GM12891 (cell line): ENCODE data around the gene HEXD.
"Not testable (repeated sequence)": the region's sequence is repeated elsewhere in the genome, so short reads cannot be mapped to it uniquely, and the experiment has no call there.

ENCODE experiments used
- DNase-seq: peaks from one replicate; pipeline ENCODE4 v3.0.0; 2011; ENCODE audit warnings: low spot score; ENCODE audit not compliant: insufficient read length
- FAIRE-seq: peaks from 2 replicates; lab custom pipeline; 2011; peaks lifted over from hg19 to GRCh38; lab: Jason Lieb, UNC
- PAX5 ChIP-seq: IDR thresholded peaks from 2 replicates; pipeline ENCODE4 v1.6.1; 2011; ENCODE audit warnings: low read length, moderate library complexity, mild to moderate bottlenecking; ENCODE audit not compliant: insufficient read depth, severe bottlenecking
- POLR2A ChIP-seq: IDR thresholded peaks from 2 replicates; pipeline ENCODE4 v1.6.1; 2011; ENCODE audit warnings: low read depth, low read length, control low read depth
- POLR2AphosphoS5 ChIP-seq: IDR thresholded peaks from 2 replicates; pipeline ENCODE4 v1.6.1; 2011; ENCODE audit warnings: low read depth, low read length, control low read depth
- POU2F2 ChIP-seq: IDR thresholded peaks from 2 replicates; pipeline ENCODE4 v1.6.1; 2011; ENCODE audit warnings: low read depth, mild to moderate bottlenecking, control low read depth, low read length, moderate library complexity
- SPI1 ChIP-seq: IDR thresholded peaks from 2 replicates; pipeline ENCODE4 v1.6.1; 2011; ENCODE audit warnings: low read depth, low read length, control low read depth
- TAF1 ChIP-seq: IDR thresholded peaks from 2 replicates; pipeline ENCODE4 v1.6.1; 2011; ENCODE audit warnings: low read depth, low read length, control low read depth

Gene HEXD

DNA sequence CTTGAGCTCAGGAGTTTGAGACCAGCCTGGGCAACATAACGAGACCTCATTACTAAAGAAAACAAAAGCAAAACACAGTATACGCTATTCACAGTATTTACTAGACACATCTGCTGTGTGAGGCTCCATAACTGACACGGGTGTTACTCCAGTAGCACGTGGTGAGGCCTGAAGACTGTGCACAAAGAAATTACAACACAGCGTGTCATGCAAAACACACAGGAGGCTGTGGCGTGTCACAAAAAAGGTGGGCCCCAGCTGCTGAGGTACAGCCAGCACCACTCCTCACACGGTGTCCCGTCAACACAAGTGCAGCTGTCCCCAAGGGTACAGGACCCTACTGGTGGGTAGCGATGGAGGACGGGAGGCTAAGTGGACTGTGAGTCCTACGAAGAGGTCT is 29.7 kb downstream of the HEXD start:
- DNase-seq (no peak), FAIRE-seq (no peak)
- TF ChIP-seq PAX5 (no peak), POU2F2 (no peak), SPI1 (no peak), POLR2AphosphoS5 (no peak), POLR2A (no peak), TAF1 (no peak)

DNA sequence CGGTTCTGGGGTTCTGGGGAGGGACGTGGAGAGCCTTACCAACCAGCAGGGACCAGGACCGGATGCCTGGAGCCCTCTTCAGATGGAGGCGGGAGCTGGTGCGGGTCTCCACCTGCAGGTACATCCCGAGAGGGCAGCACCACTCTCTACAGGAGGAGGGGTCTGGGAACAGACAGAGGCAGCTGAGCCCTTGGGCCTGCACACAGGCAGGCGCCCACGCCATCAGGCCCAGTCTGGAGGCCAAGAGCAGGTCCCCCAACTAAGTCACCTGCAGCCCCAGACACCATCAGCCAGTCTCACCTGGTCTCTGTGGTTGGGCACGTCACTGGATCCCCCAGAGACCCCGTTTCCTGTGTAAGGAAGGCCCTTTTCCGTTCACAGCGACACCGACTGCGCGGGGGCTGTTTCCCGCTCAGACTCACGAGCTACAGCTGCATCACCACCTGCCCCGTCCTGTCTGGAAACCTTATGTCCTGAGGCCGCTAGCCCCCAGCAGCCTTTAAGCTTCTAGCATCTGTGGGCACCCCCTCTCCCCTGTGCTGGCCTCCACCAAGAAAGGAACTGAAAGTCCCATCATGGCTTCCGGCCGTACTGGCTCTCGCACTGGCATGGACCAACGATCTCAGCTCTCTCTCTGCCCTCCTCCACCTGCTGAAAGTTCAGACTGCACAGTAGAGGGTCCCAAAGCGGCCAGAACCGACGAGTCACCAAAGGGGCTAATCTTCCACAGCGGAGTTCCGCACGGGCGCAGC is 31.2 kb downstream of the HEXD start:
- peak; percentile 99 for TF ChIP-seq SPI1
- TF ChIP-seq PAX5 = no peak
- peak; percentile 81 for TF ChIP-seq TAF1
- TF ChIP-seq POU2F2 = 0 out of 2 replicates have a peak, but pooled peaks have one; percentile 80
- TF ChIP-seq POLR2A = peak; percentile 95
- peak; percentile 89; the same call in 1 of the 2 replicates for TF ChIP-seq POLR2AphosphoS5
- DNase-seq (peak; percentile 66), FAIRE-seq (peak; percentile 95)

- DNase-seq = no peak
- TF ChIP-seq PAX5 = no peak
- TF ChIP-seq POLR2A = no peak; the same call in 1 of the 2 replicates
- TF ChIP-seq POLR2AphosphoS5 = no peak
- TF ChIP-seq POU2F2 = no peak
- no peak for TF ChIP-seq SPI1
- TF ChIP-seq TAF1 = no peak
- FAIRE-seq = no peak
These were observed 31.8 kb downstream of the HEXD start for GRCh38 chr17:82449883-82450356.

- DNase-seq (peak; percentile 82), FAIRE-seq (peak; percentile 38)
- TF ChIP-seq SPI1 (peak; percentile 31), TAF1 (peak; percentile 56), POLR2AphosphoS5 (peak; percentile 89), PAX5 (no peak), POLR2A (peak; percentile 57; the same call in 1 of the 2 replicates), POU2F2 (no peak)
These were observed 32.4 kb downstream of the HEXD start, which contains the start of gene CYBC1 for GRCh38 chr17:82450357-82451106. Gene CYBC1 (minus strand): TSS chr17:82450752. CDS start chr17:82449254, 1,498 bp downstream.

GRCh38 chr17:82452162-82452561 is 34.0 kb downstream of the HEXD start:
- no peak for DNase-seq
- FAIRE-seq = no peak
- no peak for TF ChIP-seq PAX5

- DNase-seq = not testable (repeated sequence)
These were observed 35.0 kb downstream of the HEXD start for GRCh38 chr17:82453151-82453550.

GRCh38 chr17:82453706-82454105 is 35.6 kb downstream of the HEXD start:
- not testable (repeated sequence) for FAIRE-seq

More at GRCh38 chr17:82453151-82453550, 35.0 kb downstream of the HEXD start:
- not testable (repeated sequence) for FAIRE-seq

DNA sequence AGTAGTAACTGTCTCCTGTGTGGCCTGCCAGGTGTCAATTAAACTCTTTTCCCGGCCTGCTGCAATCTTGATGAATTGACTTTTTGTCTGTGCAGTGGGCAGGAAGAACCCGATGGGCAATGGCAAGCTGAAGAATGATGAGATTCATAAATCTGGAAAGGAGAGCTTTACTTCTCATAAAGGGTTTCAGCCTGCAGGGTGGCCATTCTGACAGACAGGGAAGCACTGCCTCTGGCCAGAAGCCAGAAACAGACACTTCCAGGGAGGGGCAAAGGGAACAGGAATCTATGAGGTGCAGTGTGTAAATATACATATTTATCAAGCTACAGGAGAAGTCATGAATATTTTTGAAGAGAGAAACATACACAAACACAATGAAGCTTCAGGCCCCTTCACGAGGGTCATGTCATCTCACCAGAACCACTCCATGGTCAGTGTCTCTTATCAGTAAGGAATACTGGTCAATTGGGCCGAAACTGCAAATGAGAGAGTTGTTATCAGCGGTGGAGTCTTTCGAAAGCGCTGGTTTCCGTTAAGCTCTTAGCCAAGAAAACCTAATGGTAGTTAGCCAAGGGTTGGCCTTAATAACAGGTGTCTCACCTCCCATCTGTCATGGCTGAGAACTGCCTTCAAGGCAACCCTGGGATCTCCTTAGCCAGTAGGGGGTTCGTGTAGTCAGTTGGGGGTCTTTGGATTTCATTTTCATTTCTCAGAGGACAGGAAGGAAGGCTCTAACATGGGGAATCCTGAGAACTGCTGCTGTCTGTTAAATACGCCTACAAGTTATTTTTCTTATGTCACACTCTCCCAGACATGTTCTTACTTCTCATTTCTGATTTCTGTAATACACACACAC is 39.2 kb downstream of the HEXD start:
- no peak for TF ChIP-seq POU2F2
- TF ChIP-seq PAX5 = no peak
- no peak for TF ChIP-seq TAF1
- DNase-seq = no peak
- FAIRE-seq = peak; percentile 26

More at GRCh38 chr17:82453706-82454105, 35.6 kb downstream of the HEXD start:
- not testable (repeated sequence) for DNase-seq

GRCh38 chr17:82457929-82458178 is 39.7 kb downstream of the HEXD start:
- DNase-seq = no peak
- no peak for TF ChIP-seq SPI1
- TF ChIP-seq TAF1 = no peak
- TF ChIP-seq PAX5 = no peak
- no peak for TF ChIP-seq POLR2AphosphoS5
- no peak for TF ChIP-seq POU2F2
- TF ChIP-seq POLR2A = no peak
- no peak for FAIRE-seq
